MCF 10A (cell line): ENCODE results near the gene DDIT3. TPM values are rescaled to one million over a fixed set of nuclear protein-coding genes. Genes with fewer than 3 reads are reported as not detected.

Experiments
- BruUV-seq: library from RNA; stranded (reverse); fragments of 400-500 nt; replicated peaks from 2 replicates; lab custom pipeline; 2021; lab: Mats Ljungman, UMichigan
- CTCF ChIA-PET: fragments of 300-600 bp; sonication (Branson Sonifier 250); formaldehyde crosslinking; extraction: SDS; loops from one replicate; lab custom pipeline; 2021; ENCODE audit warnings: antibody characterized with exemption, inconsistent platforms; lab: Yijun Ruan, JAX
- POLR2A ChIA-PET: fragments of 300-600, 350-650 bp; sonication (Branson Sonifier 250); formaldehyde crosslinking; extraction: SDS; loops from one replicate; lab custom pipeline; 2020; ENCODE audit warnings: antibody characterized with exemption, inconsistent platforms; lab: Yijun Ruan, JAX
- DNase-seq: peaks from one replicate; pipeline ENCODE4 v3.0.0-alpha.2; 2018; ENCODE audit not compliant: unreplicated experiment
- H3K27ac Mint-ChIP-seq: one replicate; pipeline ENCODE4 v1.8.0; 2022; ENCODE audit warnings: mild to moderate bottlenecking, low read depth, mixed read lengths; ENCODE audit not compliant: unreplicated experiment
- H3K27me3 Mint-ChIP-seq: one replicate; pipeline ENCODE4 v1.8.0; 2022; ENCODE audit warnings: mixed read lengths; ENCODE audit not compliant: insufficient read depth, unreplicated experiment
- H3K36me3 Mint-ChIP-seq: one replicate; pipeline ENCODE4 v1.8.0; 2022; ENCODE audit warnings: mild to moderate bottlenecking, moderate library complexity, mixed read lengths; ENCODE audit not compliant: insufficient read depth, unreplicated experiment
- H3K4me1 Mint-ChIP-seq: one replicate; pipeline ENCODE4 v1.8.0; 2022; ENCODE audit warnings: mixed read lengths; ENCODE audit not compliant: insufficient read depth, unreplicated experiment
- H3K4me3 Mint-ChIP-seq: one replicate; pipeline ENCODE4 v1.8.0; 2022; ENCODE audit warnings: mild to moderate bottlenecking, moderate library complexity, mixed read lengths; ENCODE audit not compliant: unreplicated experiment
- H3K9me3 Mint-ChIP-seq: one replicate; pipeline ENCODE4 v1.8.0; 2022; ENCODE audit warnings: mixed read lengths; ENCODE audit not compliant: unreplicated experiment
- intact Hi-C: fragments of 100-400 bp; cut with micrococcal nuclease; formaldehyde crosslinking; loops from 2 replicates; pipeline ENCODE4 v1.14.1; 2022
- total RNA-seq: library from RNA; stranded (reverse); gene quantifications from 2 replicates; pipeline ENCODE4 v1.2.3, GENCODE V29; 2022
- TF ChIP-seq, protein P1 (sequence below): fragments of 200-600 bp; IDR thresholded peaks from one replicate; pipeline ENCODE4 v1.8.0; 2022; ENCODE audit warnings: antibody characterized with exemption, mild to moderate bottlenecking; ENCODE audit not compliant: unreplicated experiment

The DDIT3 gene
- total RNA-seq, 1 experiment from 2014 or later, result 156 TPM

DNA sequence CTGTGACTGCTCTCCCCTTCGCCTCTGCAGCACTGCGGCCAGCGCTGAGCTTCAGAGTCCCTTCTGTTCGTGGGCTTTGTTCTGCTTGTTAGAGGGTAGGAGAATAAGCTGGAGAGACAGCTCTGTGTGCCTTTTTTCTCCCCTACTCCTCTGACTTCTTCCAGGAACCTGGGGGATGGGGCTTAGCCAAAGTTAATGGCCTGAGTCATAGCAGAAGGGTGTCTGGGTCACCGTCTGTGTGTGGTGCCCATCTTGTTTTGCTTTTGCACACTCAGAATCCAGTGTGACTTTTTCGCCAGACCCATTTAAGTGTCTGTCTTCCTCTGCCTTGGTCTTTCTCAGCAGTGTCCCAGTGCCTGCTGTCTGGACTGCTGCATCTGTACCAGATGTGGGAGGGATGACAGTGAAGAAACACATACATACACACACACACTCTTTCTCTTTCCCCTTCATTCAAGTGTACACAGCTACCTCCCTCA is 32.6 kb upstream of the DDIT3 start:
- no peaks in the 10 kb centered on the region for H3K9me3 Mint-ChIP-seq
- POLR2A ChIA-PET, result interaction anchor here (1.0 kb wide), 1 partner anchor 33 kb away, joined by 3 read pairs; no protein-coding TSS in a partner anchor
- CTCF ChIA-PET, result interaction anchor here (0.6 kb wide), 1 partner anchor 207 kb away, joined by 3 read pairs; no protein-coding TSS in a partner anchor
- peaks cover 9% of the 10 kb centered on the region for H3K4me1 Mint-ChIP-seq
- no peaks in the 10 kb centered on the region for H3K36me3 Mint-ChIP-seq
- DNase-seq, result no peak
- BruUV-seq, result no TSS peak
- H3K27ac Mint-ChIP-seq, result no peak overlapping the region
- intact Hi-C loops, result no loop called here
- TF ChIP-seq, protein P1, sequence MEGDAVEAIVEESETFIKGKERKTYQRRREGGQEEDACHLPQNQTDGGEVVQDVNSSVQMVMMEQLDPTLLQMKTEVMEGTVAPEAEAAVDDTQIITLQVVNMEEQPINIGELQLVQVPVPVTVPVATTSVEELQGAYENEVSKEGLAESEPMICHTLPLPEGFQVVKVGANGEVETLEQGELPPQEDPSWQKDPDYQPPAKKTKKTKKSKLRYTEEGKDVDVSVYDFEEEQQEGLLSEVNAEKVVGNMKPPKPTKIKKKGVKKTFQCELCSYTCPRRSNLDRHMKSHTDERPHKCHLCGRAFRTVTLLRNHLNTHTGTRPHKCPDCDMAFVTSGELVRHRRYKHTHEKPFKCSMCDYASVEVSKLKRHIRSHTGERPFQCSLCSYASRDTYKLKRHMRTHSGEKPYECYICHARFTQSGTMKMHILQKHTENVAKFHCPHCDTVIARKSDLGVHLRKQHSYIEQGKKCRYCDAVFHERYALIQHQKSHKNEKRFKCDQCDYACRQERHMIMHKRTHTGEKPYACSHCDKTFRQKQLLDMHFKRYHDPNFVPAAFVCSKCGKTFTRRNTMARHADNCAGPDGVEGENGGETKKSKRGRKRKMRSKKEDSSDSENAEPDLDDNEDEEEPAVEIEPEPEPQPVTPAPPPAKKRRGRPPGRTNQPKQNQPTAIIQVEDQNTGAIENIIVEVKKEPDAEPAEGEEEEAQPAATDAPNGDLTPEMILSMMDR, result no peak
- peaks cover 9% of the 10 kb centered on the region for H3K27me3 Mint-ChIP-seq
- H3K4me3 Mint-ChIP-seq, result no peak overlapping the region

DNA sequence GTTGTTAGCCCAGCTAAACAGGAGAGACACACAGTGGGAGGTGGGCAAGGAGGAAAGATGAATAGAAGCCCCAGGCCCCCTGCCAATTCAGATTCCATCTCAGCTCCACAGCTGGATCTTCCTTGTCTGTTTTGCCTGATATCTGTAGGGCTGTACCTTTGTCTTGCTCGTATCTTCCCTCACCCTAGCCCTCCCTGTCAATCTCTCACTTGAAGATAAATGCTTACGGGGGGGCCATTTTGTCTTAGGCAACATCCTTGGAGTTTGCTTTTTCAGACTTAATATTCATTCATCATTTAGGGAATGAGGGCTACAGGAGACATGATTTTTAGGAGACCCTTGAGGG is 32.0 kb upstream of the DDIT3 start:
- intact Hi-C loops, result no loop called here
- no peak for DNase-seq
- TF ChIP-seq, protein P1, result no peak
- CTCF ChIA-PET, result no interaction called here
- POLR2A ChIA-PET, result no interaction called here
- H3K9me3 Mint-ChIP-seq, result no peaks in the 10 kb centered on the region
- H3K4me1 Mint-ChIP-seq, result peaks cover 12% of the 10 kb centered on the region
- H3K27me3 Mint-ChIP-seq, result peaks cover 9% of the 10 kb centered on the region
- BruUV-seq, result no TSS peak
- H3K27ac Mint-ChIP-seq, result no peak overlapping the region
- no peak overlapping the region for H3K4me3 Mint-ChIP-seq
- no peaks in the 10 kb centered on the region for H3K36me3 Mint-ChIP-seq

DNA sequence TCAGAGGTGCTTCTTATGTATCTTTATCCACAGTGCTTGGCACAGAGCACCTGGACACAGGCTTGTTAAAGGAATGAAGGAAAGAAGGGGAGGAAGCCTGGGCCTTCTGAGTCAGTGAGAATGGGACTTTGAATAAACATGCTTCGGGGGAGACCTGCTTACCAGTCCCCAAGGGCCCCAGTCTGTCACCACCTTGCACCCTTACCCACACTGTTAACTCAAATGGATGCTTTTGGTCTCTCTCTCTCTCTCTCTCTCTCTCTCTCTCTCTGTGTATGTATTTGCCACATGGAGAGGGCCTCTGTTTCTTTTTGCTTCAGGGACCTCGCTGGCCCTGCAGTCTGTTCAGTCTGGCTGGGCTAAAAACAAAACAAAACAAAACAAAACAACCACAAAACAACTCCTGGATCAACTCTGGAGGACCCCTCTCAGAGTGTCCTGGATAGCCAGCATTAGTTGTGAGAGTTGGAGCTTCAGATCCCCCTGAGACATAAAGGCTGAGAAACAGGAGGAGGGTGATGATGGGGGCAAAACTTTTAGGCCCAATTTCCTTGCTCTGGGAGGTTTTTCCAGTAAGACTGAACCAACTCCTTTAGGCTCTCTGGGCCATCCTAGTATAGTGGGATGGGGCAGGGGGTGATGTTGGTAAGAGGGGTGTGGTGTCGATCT is 31.5 kb upstream of the DDIT3 start:
- no peak for DNase-seq
- intact Hi-C loops, result no loop called here
- no TSS peak for BruUV-seq
- Mint-ChIP-seq H3K27me3 (peaks cover 9% of the 10 kb centered on the region), H3K4me1 (peaks cover 15% of the 10 kb centered on the region), H3K27ac (no peak overlapping the region), H3K36me3 (no peaks in the 10 kb centered on the region), H3K9me3 (no peaks in the 10 kb centered on the region), H3K4me3 (no peak overlapping the region)
- TF ChIP-seq, protein P1, result no peak
- ChIA-PET CTCF (no interaction called here), POLR2A (no interaction called here)

DNA sequence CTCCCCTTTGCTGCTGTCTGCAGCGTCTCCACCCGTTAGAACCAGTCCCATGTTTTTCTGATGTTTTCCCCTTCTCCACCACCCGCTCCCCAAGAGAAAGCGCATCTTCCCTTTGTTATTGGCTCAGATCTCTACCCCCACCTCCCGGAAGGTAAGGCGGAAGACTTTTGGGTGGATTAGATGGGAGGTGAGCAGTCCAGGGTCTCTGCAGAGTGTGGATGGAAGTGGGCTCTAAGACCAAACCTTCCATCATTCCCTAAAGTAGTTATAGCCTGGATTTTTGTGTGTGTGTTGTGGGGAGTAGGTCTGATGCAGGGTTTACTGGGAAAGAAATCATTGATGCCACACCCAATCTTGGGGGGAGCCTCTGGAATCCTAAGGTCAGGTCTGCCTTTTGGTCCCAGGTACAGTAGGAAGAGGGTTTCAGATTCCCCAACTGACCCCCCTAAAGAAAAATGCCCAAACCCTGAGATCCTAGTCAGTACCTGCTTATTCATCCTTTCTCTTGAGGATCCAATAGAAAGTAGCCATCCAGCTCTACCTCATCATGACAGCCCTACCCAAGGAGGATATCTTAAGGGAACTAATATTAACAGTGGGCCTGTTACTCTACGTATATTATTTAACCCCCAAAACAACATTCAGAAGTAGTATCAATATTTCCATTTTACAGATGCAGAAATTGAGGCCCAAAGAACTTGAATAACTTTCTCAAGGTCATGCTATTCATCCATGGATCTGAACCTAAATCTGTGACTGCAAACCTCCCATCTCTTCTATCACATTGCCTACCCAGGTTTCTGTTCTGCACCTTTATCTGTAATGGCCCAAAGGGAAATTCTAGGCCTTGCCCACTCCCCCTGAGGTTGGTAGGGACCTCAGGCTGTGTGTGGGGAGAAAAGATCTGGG is 30.6 kb upstream of the DDIT3 start:
- Mint-ChIP-seq H3K27ac (no peak overlapping the region), H3K36me3 (no peaks in the 10 kb centered on the region), H3K4me3 (no peak overlapping the region), H3K9me3 (no peaks in the 10 kb centered on the region), H3K4me1 (peaks cover 19% of the 10 kb centered on the region), H3K27me3 (peaks cover 9% of the 10 kb centered on the region)
- TF ChIP-seq, protein P1, result no peak
- POLR2A ChIA-PET, result no interaction called here
- DNase-seq, result no peak
- no TSS peak for BruUV-seq
- intact Hi-C loops, result no loop called here
- CTCF ChIA-PET, result no interaction called here
